Measurements from ENCODE around the gene SLC38A8. TPM values are rescaled to one million over a fixed set of nuclear protein-coding genes. Genes with fewer than 3 reads are reported as not detected.

SLC38A8 gene
- total and polyA plus RNA-seq, 9 donors = 0.62 to 0.98 (median 0.66) TPM; not detected in 6

GRCh38 chr16:83965444-83966152, 77.0 kb downstream of the SLC38A8 start:
- 88 to 92% (median 91%) methylated on average over 25 to 36 of the region's 36 CpGs for WGBS, 3 donors
- Histone ChIP-seq H3K9me3 (no peaks in the 10 kb centered on the region), H3K4me3 (no peak overlapping the region), H3K36me3 (no peaks in the 10 kb centered on the region), H3K27ac (no peak overlapping the region), H3K27me3 (no peaks in the 10 kb centered on the region), H3K4me1 (ENCODE audit: insufficient read depth) (no peaks in the 10 kb centered on the region)
- no peak for TF ChIP-seq POLR2A (IDR thresholded peaks at IDR 0.05)
- TF ChIP-seq, protein P1, sequence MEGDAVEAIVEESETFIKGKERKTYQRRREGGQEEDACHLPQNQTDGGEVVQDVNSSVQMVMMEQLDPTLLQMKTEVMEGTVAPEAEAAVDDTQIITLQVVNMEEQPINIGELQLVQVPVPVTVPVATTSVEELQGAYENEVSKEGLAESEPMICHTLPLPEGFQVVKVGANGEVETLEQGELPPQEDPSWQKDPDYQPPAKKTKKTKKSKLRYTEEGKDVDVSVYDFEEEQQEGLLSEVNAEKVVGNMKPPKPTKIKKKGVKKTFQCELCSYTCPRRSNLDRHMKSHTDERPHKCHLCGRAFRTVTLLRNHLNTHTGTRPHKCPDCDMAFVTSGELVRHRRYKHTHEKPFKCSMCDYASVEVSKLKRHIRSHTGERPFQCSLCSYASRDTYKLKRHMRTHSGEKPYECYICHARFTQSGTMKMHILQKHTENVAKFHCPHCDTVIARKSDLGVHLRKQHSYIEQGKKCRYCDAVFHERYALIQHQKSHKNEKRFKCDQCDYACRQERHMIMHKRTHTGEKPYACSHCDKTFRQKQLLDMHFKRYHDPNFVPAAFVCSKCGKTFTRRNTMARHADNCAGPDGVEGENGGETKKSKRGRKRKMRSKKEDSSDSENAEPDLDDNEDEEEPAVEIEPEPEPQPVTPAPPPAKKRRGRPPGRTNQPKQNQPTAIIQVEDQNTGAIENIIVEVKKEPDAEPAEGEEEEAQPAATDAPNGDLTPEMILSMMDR (IDR thresholded peaks at IDR 0.05) = no peak
- TF ChIP-seq EP300 (IDR thresholded peaks at IDR 0.05) = no peak
- no peak for DNase-seq
- intact Hi-C loops (cut with DNase I) = loop anchor here in 3 of 4 donors (5.0 to 10.0 kb wide), 5 partner anchors 99 to 519 kb away; partner anchors contain the start of gene TAF1C (in 1 of the 3)

GRCh38 chr16:83964684-83965443, 77.7 kb downstream of the SLC38A8 start:
- Histone ChIP-seq H3K27me3 (no peaks in the 10 kb centered on the region), H3K27ac (no peak overlapping the region), H3K4me3 (no peak overlapping the region), H3K36me3 (no peaks in the 10 kb centered on the region), H3K4me1 (ENCODE audit: insufficient read depth) (no peaks in the 10 kb centered on the region), H3K9me3 (no peaks in the 10 kb centered on the region)
- WGBS, 3 donors = 90 to 94% (median 92%) methylated on average over 22 to 26 of the region's 26 CpGs
- intact Hi-C loops (cut with DNase I) = loop anchor here in 3 of 4 donors (5.0 to 10.0 kb wide), 5 partner anchors 100 to 520 kb away; partner anchors contain the start of gene TAF1C (in 1 of the 3)
- peak in 1 of 5 donors; percentile 2 for DNase-seq
- TF ChIP-seq POLR2A (IDR thresholded peaks at IDR 0.05) (no peak), EP300 (IDR thresholded peaks at IDR 0.05) (no peak)
- TF ChIP-seq, protein P1 (IDR thresholded peaks at IDR 0.05) = no peak

- H3K4me1 ChIP-seq (ENCODE audit: insufficient read depth) = no peaks in the 10 kb centered on the region
- no peaks in the 10 kb centered on the region for H3K36me3 ChIP-seq
- H3K27ac ChIP-seq = no peak overlapping the region
- 85 to 86% (median 86%) methylated on average over 22 of the region's 22 CpGs for WGBS, 3 donors
- H3K27me3 ChIP-seq = no peaks in the 10 kb centered on the region
- H3K4me3 ChIP-seq = no peak overlapping the region
- peak in 1 of 5 donors; percentile 3 for DNase-seq
- no peaks in the 10 kb centered on the region for H3K9me3 ChIP-seq
- TF ChIP-seq EP300 (IDR thresholded peaks at IDR 0.05) (no peak), POLR2A (IDR thresholded peaks at IDR 0.05) (no peak)
- TF ChIP-seq, protein P1 (IDR thresholded peaks at IDR 0.05) = no peak
- intact Hi-C loops (cut with DNase I) = loop anchor here in 2 of 4 donors (10.0 kb wide), 4 partner anchors 101 to 521 kb away; partner anchors contain the start of gene TAF1C (in 1 of the 2)
These were observed 79.1 kb downstream of the SLC38A8 start for GRCh38 chr16:83963277-83964119.

DNA sequence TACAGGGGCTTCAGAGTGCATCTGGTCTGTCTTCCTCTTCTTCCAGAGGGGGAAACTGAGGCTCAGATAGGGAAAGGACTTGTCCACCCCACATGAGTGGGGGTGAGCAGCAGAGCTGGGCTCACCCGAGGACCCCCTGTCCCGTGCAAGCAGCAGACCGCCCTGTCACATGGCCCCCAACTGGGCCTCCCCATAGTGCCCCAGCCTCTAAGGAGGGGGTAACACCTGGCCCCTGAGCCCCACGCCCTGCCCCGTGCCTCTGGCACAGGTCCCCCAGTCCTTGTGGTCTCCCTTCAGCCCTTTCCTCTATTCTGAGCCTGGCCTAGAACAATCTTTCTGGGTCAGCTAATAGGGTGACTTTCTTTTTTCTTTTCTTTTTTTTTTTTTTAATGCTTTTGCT, 81.0 kb downstream of the SLC38A8 start:
- intact Hi-C loops (cut with DNase I) = loop anchor here in 2 of 4 donors (10.0 kb wide), 4 partner anchors 103 to 523 kb away; partner anchors contain the start of gene TAF1C (in 1 of the 2)
- DNase-seq = no peak
- no peaks in the 10 kb centered on the region for H3K36me3 ChIP-seq
- 81 to 91% (median 86%) methylated on average over 5 of the region's 5 CpGs for WGBS, 3 donors
- no peaks in the 10 kb centered on the region for H3K4me1 ChIP-seq (ENCODE audit: insufficient read depth)
- no peaks in the 10 kb centered on the region for H3K9me3 ChIP-seq
- no peaks in the 10 kb centered on the region for H3K27me3 ChIP-seq
- TF ChIP-seq, protein P1 (IDR thresholded peaks at IDR 0.05) = no peak
- TF ChIP-seq POLR2A (IDR thresholded peaks at IDR 0.05) (no peak), EP300 (IDR thresholded peaks at IDR 0.05) (no peak)
- no peak overlapping the region for H3K4me3 ChIP-seq
- no peak overlapping the region for H3K27ac ChIP-seq
